Measurements from ENCODE around the gene BEND6.

- TF ChIP-seq CTCF (optimal IDR thresholded peaks at IDR 0.05 in 1 of 3, IDR thresholded peaks at IDR 0.05 in 1 of 3, conservative IDR thresholded peaks at IDR 0.05 in 1 of 3; ENCODE audit: extremely low read depth in 1 of 3, insufficient read depth in 2 of 3, low read length in 3 of 3) = no peak
- no peak for TF ChIP-seq EZH2 (IDR thresholded peaks at IDR 0.05; ENCODE audit: low read length)
Observed at GRCh38 chr6:57013521-57013926, 58.6 kb downstream of the BEND6 start.

Data from keratinocyte (primary cell).